Measurements from ENCODE around the gene IFNG-AS1.

Gene IFNG-AS1

DNA sequence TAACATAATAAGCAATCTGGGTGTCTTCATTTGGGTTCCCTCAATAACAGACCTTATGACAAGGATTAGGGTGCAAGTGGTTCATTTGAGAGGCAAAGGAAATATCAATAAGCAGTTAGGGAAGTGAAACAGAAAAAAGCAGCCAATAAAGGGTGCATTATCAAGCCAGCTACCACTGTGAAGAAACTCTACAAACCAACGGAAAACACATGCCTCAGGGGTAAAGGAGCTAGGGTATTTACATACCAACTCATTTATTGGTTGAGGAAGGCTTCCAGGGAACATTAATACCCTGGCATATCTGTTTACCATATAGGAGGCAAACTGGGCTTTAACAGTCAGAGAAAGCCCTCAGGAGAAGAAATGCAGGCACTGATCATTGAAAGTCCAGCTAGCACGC, 22.7 kb upstream of the IFNG-AS1 start:
- no peak for TF ChIP-seq ZNF76 (tag by site-specific recombination; IDR thresholded peaks at IDR 0.05; ENCODE audit: borderline replicate concordance, low read depth)
- TF ChIP-seq ZNF280D (tag by site-specific recombination; IDR thresholded peaks at IDR 0.05): no peak
- TF ChIP-seq ZNF2 (tag by site-specific recombination; IDR thresholded peaks at IDR 0.05): no peak
- no peak for TF ChIP-seq SALL2 (tag by site-specific recombination; IDR thresholded peaks at IDR 0.05; ENCODE audit: borderline replicate concordance)
- no peak for TF ChIP-seq ZNF623 (tag by site-specific recombination; IDR thresholded peaks at IDR 0.05)
- no peak for TF ChIP-seq SP3 (tag by site-specific recombination; IDR thresholded peaks at IDR 0.05)
- TF ChIP-seq ZBTB7A (tag by site-specific recombination; IDR thresholded peaks at IDR 0.05; ENCODE audit: low read depth): no peak
- no peak for TF ChIP-seq ZNF311 (tag by site-specific recombination; IDR thresholded peaks at IDR 0.05; ENCODE audit: borderline replicate concordance)
- no peak for TF ChIP-seq ZNF138 (tag by site-specific recombination; IDR thresholded peaks at IDR 0.05; ENCODE audit: borderline replicate concordance)
- no peak for TF ChIP-seq ZNF221 (tag by site-specific recombination; IDR thresholded peaks at IDR 0.05; ENCODE audit: borderline replicate concordance)
- TF ChIP-seq ZNF132 (tag by site-specific recombination; IDR thresholded peaks at IDR 0.05; ENCODE audit: borderline replicate concordance): no peak
- no peak for TF ChIP-seq ZNF223 (tag by site-specific recombination; IDR thresholded peaks at IDR 0.05)
- no peak for TF ChIP-seq AEBP2 (tag by site-specific recombination; IDR thresholded peaks at IDR 0.05; ENCODE audit: borderline replicate concordance)
- TF ChIP-seq ZNF292 (tag by site-specific recombination; IDR thresholded peaks at IDR 0.05; ENCODE audit: borderline replicate concordance, low read depth): no peak
- TF ChIP-seq, protein P1, sequence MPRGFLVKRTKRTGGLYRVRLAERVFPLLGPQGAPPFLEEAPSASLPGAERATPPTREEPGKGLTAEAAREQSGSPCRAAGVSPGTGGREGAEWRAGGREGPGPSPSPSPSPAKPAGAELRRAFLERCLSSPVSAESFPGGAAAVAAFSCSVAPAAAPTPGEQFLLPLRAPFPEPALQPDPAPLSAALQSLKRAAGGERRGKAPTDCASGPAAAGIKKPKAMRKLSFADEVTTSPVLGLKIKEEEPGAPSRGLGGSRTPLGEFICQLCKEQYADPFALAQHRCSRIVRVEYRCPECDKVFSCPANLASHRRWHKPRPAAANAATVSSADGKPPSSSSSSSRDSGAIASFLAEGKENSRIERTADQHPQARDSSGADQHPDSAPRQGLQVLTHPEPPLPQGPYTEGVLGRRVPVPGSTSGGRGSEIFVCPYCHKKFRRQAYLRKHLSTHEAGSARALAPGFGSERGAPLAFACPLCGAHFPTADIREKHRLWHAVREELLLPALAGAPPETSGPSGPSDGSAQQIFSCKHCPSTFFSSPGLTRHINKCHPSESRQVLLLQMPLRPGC (tag by site-specific recombination; IDR thresholded peaks at IDR 0.05): no peak
- CTCF ChIA-PET: interaction anchor here (1.1 kb wide), 1 partner anchor 74 kb away, joined by 5 read pairs; no protein-coding TSS in a partner anchor
- POLR2A ChIA-PET: no interaction called here
- H3K36me3 ChIP-seq (ENCODE audit: control insufficient read depth in 2 of 2, insufficient read depth in 1 of 2, low read length in 2 of 2): no peaks in the 10 kb centered on the region
- no peaks in the 10 kb centered on the region for H3K9me3 ChIP-seq (ENCODE audit: control insufficient read depth, insufficient read depth, low read depth, low read length)
- H3K4me1 ChIP-seq (ENCODE audit: control insufficient read depth, insufficient read depth, low read length): no peaks in the 10 kb centered on the region
- no peak overlapping the region for H3K4me3 ChIP-seq (ENCODE audit: low read depth, low read length)
- H3K27ac ChIP-seq (ENCODE audit: extremely low read depth, low read depth, low read length): no peak overlapping the region

DNA sequence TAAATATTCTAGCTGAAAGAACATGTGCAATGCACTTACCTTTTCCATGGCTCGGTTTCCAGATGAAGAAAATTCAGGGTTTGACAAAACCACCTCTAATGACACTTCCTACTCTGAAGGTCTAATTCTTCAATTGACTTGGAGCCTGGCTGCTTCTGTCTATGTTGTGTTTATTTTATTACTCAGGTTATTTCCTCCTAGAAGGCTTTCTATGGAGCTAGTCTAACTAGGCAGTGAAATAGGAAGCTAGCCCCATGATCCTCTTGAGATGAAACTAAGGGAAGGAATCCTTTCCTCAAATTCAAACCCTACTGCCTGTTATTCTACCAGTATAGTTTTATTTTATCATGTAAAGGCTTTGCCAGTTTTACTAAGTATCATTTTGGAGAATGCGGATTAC, 20.9 kb upstream of the IFNG-AS1 start:
- ChIA-PET POLR2A (no interaction called here), CTCF (no interaction called here)
- H3K4me3 ChIP-seq (ENCODE audit: low read depth, low read length): no peak overlapping the region
- H3K27ac ChIP-seq (ENCODE audit: extremely low read depth, low read depth, low read length): no peak overlapping the region
- no peaks in the 10 kb centered on the region for H3K36me3 ChIP-seq (ENCODE audit: control insufficient read depth in 2 of 2, insufficient read depth in 1 of 2, low read length in 2 of 2)
- no peaks in the 10 kb centered on the region for H3K4me1 ChIP-seq (ENCODE audit: control insufficient read depth, insufficient read depth, low read length)
- no peaks in the 10 kb centered on the region for H3K9me3 ChIP-seq (ENCODE audit: control insufficient read depth, insufficient read depth, low read depth, low read length)
- TF ChIP-seq ZNF324 (tag by site-specific recombination; IDR thresholded peaks at IDR 0.05) (no peak), ZNF132 (tag by site-specific recombination; IDR thresholded peaks at IDR 0.05; ENCODE audit: borderline replicate concordance) (no peak), ZNF155 (tag by site-specific recombination; IDR thresholded peaks at IDR 0.05) (no peak), ZNF148 (tag by site-specific recombination; IDR thresholded peaks at IDR 0.05; ENCODE audit: borderline replicate concordance) (no peak), ZNF266 (tag by site-specific recombination; IDR thresholded peaks at IDR 0.05; ENCODE audit: low read depth) (no peak), ZNF624 (tag by site-specific recombination; IDR thresholded peaks at IDR 0.05) (no peak), ELK4 (IDR thresholded peaks at IDR 0.05; ENCODE audit: borderline replicate concordance, low read depth, low read length) (no peak), ZEB2 (tag by site-specific recombination; IDR thresholded peaks at IDR 0.05) (no peak)
- TF ChIP-seq, protein P2, sequence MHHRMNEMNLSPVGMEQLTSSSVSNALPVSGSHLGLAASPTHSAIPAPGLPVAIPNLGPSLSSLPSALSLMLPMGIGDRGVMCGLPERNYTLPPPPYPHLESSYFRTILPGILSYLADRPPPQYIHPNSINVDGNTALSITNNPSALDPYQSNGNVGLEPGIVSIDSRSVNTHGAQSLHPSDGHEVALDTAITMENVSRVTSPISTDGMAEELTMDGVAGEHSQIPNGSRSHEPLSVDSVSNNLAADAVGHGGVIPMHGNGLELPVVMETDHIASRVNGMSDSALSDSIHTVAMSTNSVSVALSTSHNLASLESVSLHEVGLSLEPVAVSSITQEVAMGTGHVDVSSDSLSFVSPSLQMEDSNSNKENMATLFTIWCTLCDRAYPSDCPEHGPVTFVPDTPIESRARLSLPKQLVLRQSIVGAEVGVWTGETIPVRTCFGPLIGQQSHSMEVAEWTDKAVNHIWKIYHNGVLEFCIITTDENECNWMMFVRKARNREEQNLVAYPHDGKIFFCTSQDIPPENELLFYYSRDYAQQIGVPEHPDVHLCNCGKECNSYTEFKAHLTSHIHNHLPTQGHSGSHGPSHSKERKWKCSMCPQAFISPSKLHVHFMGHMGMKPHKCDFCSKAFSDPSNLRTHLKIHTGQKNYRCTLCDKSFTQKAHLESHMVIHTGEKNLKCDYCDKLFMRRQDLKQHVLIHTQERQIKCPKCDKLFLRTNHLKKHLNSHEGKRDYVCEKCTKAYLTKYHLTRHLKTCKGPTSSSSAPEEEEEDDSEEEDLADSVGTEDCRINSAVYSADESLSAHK (tag by site-specific recombination; IDR thresholded peaks at IDR 0.05): no peak
